Fibroblast of lung (primary cell): ENCODE data around the gene FARP1. TPM values are rescaled to one million over a fixed set of nuclear protein-coding genes. Genes with fewer than 3 reads are reported as not detected.

Experiments used
- DNase-seq, 2 donors: peaks; one replicate each; pipeline versions ENCODE4 v3.0.0 to v3.0.0-alpha.2; 2010; ENCODE audit warnings: low read depth in 2 of 2
- H2AFZ ChIP-seq: 2 replicates; pipeline ENCODE4 v1.5.1; 2012; ENCODE audit warnings: low read length, control low read depth, inconsistent platforms
- H3K27ac ChIP-seq: 2 replicates; pipeline ENCODE4 v1.5.1; 2011; ENCODE audit warnings: low read length, control low read depth; ENCODE audit not compliant: insufficient read depth
- H3K27me3 ChIP-seq: 2 replicates; pipeline ENCODE4 v1.5.1; 2011; ENCODE audit warnings: mild to moderate bottlenecking, low read length; ENCODE audit not compliant: control insufficient read depth, insufficient read depth
- H3K36me3 ChIP-seq: 2 replicates; pipeline ENCODE4 v1.5.1; 2011; ENCODE audit warnings: low read length; ENCODE audit not compliant: control insufficient read depth, insufficient read depth
- H3K4me1 ChIP-seq: 2 replicates; pipeline ENCODE4 v1.5.1; 2011; ENCODE audit warnings: low read length; ENCODE audit not compliant: control insufficient read depth, insufficient read depth; ENCODE audit errors: extremely low read depth
- H3K4me2 ChIP-seq: 2 replicates; pipeline ENCODE4 v1.5.1; 2011; ENCODE audit warnings: low read length, control low read depth; ENCODE audit not compliant: insufficient read depth; ENCODE audit errors: extremely low read depth
- H3K4me3 ChIP-seq, 4 experiments: fragments of 200-600 bp in 1 of 4; sonication (generic) in 1 of 4; replicated peaks in 1 of 4; 2 replicates each; pipeline ENCODE4 v1.5.1; 2011 to 2016; ENCODE audit warnings: low read length in 4 of 4, low read depth in 3 of 4, mild to moderate bottlenecking in 3 of 4, control low read depth in 2 of 4, inconsistent platforms in 1 of 4, mixed read lengths in 1 of 4; ENCODE audit not compliant: insufficient read depth in 1 of 4; ENCODE audit errors: control extremely low read depth in 1 of 4
- H3K79me2 ChIP-seq: 2 replicates; pipeline ENCODE4 v1.5.1; 2012; ENCODE audit warnings: mild to moderate bottlenecking, low read length, inconsistent platforms; ENCODE audit not compliant: control insufficient read depth, insufficient read depth
- H3K9ac ChIP-seq: 2 replicates; pipeline ENCODE4 v1.5.1; 2011; ENCODE audit warnings: mild to moderate bottlenecking, low read length, control low read depth; ENCODE audit not compliant: insufficient read depth
- H3K9me3 ChIP-seq: 2 replicates; pipeline ENCODE4 v1.5.1; 2012; ENCODE audit warnings: low read depth, low read length; ENCODE audit not compliant: control insufficient read depth, insufficient read depth
- H4K20me1 ChIP-seq: 2 replicates; pipeline ENCODE4 v1.5.1; 2011; ENCODE audit warnings: low read length; ENCODE audit not compliant: control insufficient read depth, insufficient read depth; ENCODE audit errors: extremely low read depth
- EZH2 ChIP-seq: IDR thresholded peaks from 2 replicates; pipeline ENCODE4 v1.5.1; 2012; ENCODE audit warnings: low read length, control low read depth, mild to moderate bottlenecking; ENCODE audit errors: missing control alignments
- polyA plus RNA-seq, 2 donors: library from polyadenylated mRNA; depleted of rRNA in 1 of 2; stranded (reverse) in 1 of 2; unstranded in 1 of 2; fragments of >200 nt; gene quantifications; 2 replicates each; pipeline ENCODE4 v1.2.1, GENCODE V29; 2011 to 2012; ENCODE audit warnings: missing spikeins in 1 of 2
- total RNA-seq: library from RNA; depleted of rRNA; stranded (reverse); fragments of >200 nt; gene quantifications from 2 replicates; pipeline ENCODE4 v1.2.1, GENCODE V29; 2014
- TF ChIP-seq, protein P1 (sequence below), 2 donors: IDR thresholded peaks in 1 of 2; conservative IDR thresholded peaks in 1 of 2; 1 replicate in 1 of 2; 2 replicates in 1 of 2; pipeline ENCODE4 v1.5.1; 2011 to 2012; ENCODE audit warnings: low read length in 2 of 2, control low read depth in 1 of 2, inconsistent platforms in 1 of 2, low read depth in 1 of 2, mild to moderate bottlenecking in 1 of 2

The FARP1 gene
- total and polyA plus RNA-seq, 2 donors (not counting 1 experiment from before 2014, with no cell fraction given): 50.9 to 199 TPM

- Histone ChIP-seq H3K79me2 (no peaks in the 10 kb centered on the region), H3K9ac (no peak overlapping the region), H3K4me2 (no peak overlapping the region), H3K36me3 (peaks cover 5% of the 10 kb centered on the region), H2AFZ (no peak overlapping the region), H3K27me3 (no peaks in the 10 kb centered on the region), H3K4me3 (no peak overlapping the region), H3K9me3 (no peaks in the 10 kb centered on the region), H3K27ac (no peak overlapping the region), H4K20me1 (no peaks in the 10 kb centered on the region), H3K4me1 (peaks cover 2% of the 10 kb centered on the region)
- TF ChIP-seq, protein P1, sequence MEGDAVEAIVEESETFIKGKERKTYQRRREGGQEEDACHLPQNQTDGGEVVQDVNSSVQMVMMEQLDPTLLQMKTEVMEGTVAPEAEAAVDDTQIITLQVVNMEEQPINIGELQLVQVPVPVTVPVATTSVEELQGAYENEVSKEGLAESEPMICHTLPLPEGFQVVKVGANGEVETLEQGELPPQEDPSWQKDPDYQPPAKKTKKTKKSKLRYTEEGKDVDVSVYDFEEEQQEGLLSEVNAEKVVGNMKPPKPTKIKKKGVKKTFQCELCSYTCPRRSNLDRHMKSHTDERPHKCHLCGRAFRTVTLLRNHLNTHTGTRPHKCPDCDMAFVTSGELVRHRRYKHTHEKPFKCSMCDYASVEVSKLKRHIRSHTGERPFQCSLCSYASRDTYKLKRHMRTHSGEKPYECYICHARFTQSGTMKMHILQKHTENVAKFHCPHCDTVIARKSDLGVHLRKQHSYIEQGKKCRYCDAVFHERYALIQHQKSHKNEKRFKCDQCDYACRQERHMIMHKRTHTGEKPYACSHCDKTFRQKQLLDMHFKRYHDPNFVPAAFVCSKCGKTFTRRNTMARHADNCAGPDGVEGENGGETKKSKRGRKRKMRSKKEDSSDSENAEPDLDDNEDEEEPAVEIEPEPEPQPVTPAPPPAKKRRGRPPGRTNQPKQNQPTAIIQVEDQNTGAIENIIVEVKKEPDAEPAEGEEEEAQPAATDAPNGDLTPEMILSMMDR (conservative IDR thresholded peaks at IDR 0.05 in 1 of 2, IDR thresholded peaks at IDR 0.05 in 1 of 2; ENCODE audit: low read depth in 1 of 2, low read length in 2 of 2): no peak
- TF ChIP-seq EZH2: no peak
- no peak for DNase-seq
Measured at GRCh38 chr13:98394820-98395510, 252.1 kb downstream of the FARP1 start.

GRCh38 chr13:98396071-98396710, 253.3 kb downstream of the FARP1 start:
- Histone ChIP-seq H3K36me3 (peaks cover 3% of the 10 kb centered on the region), H3K27me3 (no peaks in the 10 kb centered on the region), H3K27ac (no peak overlapping the region), H3K4me1 (peaks cover 2% of the 10 kb centered on the region), H3K4me3 (no peak overlapping the region), H2AFZ (no peak overlapping the region), H3K9ac (no peak overlapping the region), H3K79me2 (no peaks in the 10 kb centered on the region), H3K4me2 (no peak overlapping the region), H4K20me1 (no peaks in the 10 kb centered on the region), H3K9me3 (no peaks in the 10 kb centered on the region)
- no peak for DNase-seq
- TF ChIP-seq, protein P1 (conservative IDR thresholded peaks at IDR 0.05 in 1 of 2, IDR thresholded peaks at IDR 0.05 in 1 of 2; ENCODE audit: low read depth in 1 of 2, low read length in 2 of 2): no peak
- no peak for TF ChIP-seq EZH2

- H3K36me3 ChIP-seq: peaks cover 3% of the 10 kb centered on the region
- H3K27me3 ChIP-seq: no peaks in the 10 kb centered on the region
- H3K27ac ChIP-seq: no peak overlapping the region
- TF ChIP-seq EZH2: no peak
- TF ChIP-seq, protein P1 (conservative IDR thresholded peaks at IDR 0.05 in 1 of 2, IDR thresholded peaks at IDR 0.05 in 1 of 2; ENCODE audit: low read depth in 1 of 2, low read length in 2 of 2): peak; percentile 54 to 72
- H2AFZ ChIP-seq: no peak overlapping the region
- H3K4me2 ChIP-seq: no peak overlapping the region
- DNase-seq: peak; percentile 19 to 66
- H3K9me3 ChIP-seq: no peaks in the 10 kb centered on the region
- no peaks in the 10 kb centered on the region for H3K79me2 ChIP-seq
- no peak overlapping the region for H3K9ac ChIP-seq
- H4K20me1 ChIP-seq: no peaks in the 10 kb centered on the region
- no peak overlapping the region for H3K4me3 ChIP-seq
- H3K4me1 ChIP-seq: peaks cover 2% of the 10 kb centered on the region
Measured at GRCh38 chr13:98397221-98397620, 254.3 kb downstream of the FARP1 start.
